ENCODE data around the gene CHST9.

CHST9 gene

DNA sequence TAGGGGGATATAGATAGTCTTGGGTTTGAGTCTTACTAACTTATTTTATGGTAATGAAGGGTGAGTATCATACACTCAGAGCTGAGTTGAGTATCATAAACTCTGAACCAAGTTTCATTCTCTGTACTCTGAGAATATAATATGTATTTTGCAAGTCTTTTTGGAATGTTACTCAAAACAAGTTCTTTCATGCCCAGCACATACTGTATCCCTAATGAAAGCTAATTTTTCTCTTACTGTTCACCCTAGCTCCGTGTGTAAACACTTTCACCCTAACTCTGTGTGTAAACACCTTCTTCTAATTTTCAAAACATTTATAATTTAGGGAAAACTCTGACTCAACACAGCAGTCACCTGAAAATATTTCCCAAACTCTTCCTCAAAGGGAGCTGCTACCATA lies 29.7 kb upstream of the CHST9 start:
- no peak overlapping the region for H3K4me3 ChIP-seq (ENCODE audit: low read depth, low read length)
- TF ChIP-seq CTCF (conservative IDR thresholded peaks at IDR 0.05; ENCODE audit: low read depth, low read length), result no peak
- no peak for DNase-seq (ENCODE audit: low read depth)

- DNase-seq (ENCODE audit: low read depth), result no peak
- no peak overlapping the region for H3K4me3 ChIP-seq (ENCODE audit: low read depth, low read length)
- no peak for TF ChIP-seq CTCF (conservative IDR thresholded peaks at IDR 0.05; ENCODE audit: low read depth, low read length)
These were observed 28.1 kb upstream of the CHST9 start for GRCh38 chr18:27213123-27213717.

GRCh38 chr18:27211569-27211968 lies 26.5 kb upstream of the CHST9 start:
- DNase-seq (ENCODE audit: low read depth), result no peak
- no peak for TF ChIP-seq CTCF (conservative IDR thresholded peaks at IDR 0.05; ENCODE audit: low read depth, low read length)
- H3K4me3 ChIP-seq (ENCODE audit: low read depth, low read length), result no peak overlapping the region

DNA sequence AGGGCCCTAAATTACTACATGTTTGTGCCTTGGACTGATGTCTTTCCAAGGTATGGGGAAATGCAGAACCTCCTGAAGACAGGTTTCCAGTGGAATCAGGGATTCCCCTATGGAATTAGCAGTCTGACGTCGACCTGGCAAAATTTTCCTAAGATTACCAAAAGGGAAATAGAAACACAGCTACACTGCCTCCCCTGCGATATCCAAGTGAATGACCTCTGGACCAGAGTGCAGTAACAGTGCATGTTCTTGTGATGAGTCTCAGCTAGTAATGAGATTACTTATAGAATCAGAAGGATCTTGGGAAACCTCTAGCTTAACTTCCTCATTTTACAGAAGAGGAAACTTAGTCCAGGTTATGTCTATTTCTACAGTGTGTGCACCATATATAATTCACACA lies 21.3 kb upstream of the CHST9 start:
- no peak for DNase-seq (ENCODE audit: low read depth)
- no peak overlapping the region for H3K4me3 ChIP-seq (ENCODE audit: low read depth, low read length)
- TF ChIP-seq CTCF (conservative IDR thresholded peaks at IDR 0.05; ENCODE audit: low read depth, low read length), result no peak

GRCh38 chr18:27202741-27203140 lies 17.6 kb upstream of the CHST9 start:
- no peak for TF ChIP-seq CTCF (conservative IDR thresholded peaks at IDR 0.05; ENCODE audit: low read depth, low read length)
- H3K4me3 ChIP-seq (ENCODE audit: low read depth, low read length), result no peak overlapping the region
- peak; percentile 1 for DNase-seq (ENCODE audit: low read depth)

DNA sequence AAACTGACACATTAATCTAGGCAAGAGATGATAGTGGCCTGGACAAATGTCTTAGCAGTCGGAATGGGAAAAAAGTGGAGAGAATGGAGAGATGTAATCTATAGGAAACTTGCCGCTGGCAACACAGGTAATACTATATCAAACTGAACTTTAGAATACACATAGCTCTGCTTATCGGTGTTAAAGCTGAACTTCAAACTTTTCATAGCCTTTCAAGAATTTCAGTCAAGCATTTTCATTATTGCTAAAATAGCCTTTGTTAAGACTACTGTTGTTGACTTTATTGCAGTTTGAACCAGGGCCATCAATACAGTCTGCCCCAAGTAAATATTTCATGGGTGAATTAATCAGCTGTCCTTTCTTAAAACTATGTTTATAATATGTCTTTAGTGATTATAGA lies 12.9 kb upstream of the CHST9 start:
- TF ChIP-seq CTCF (conservative IDR thresholded peaks at IDR 0.05; ENCODE audit: low read depth, low read length), result no peak
- no peak overlapping the region for H3K4me3 ChIP-seq (ENCODE audit: low read depth, low read length)
- DNase-seq (ENCODE audit: low read depth), result no peak

DNA sequence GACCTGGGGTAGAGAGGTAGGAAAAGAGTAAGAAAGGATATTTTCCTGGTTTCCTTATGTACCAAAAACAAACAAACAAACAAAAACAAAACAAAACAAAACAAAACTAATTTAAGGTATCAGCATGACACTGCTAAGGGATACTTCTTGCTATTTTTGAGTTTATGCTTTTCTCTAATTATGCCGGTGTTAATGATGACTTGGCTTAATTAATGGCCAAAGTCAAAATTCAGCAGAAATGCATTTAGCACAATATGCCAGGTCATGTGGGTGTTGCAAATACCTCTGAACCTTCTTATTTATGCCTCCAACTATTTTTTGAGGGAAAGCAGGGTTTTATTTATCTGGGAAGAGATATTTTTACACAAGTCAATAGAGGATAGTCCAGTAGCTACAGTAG lies 3.2 kb upstream of the CHST9 start:
- H3K4me3 ChIP-seq (ENCODE audit: low read depth, low read length), result no peak overlapping the region
- TF ChIP-seq CTCF (conservative IDR thresholded peaks at IDR 0.05; ENCODE audit: low read depth, low read length), result no peak
- DNase-seq (ENCODE audit: low read depth), result no peak

All from choroid plexus epithelial cell (primary cell).